NB4 (cell line): ENCODE measurements around the gene KDM6A.

Source experiments
- MYC ChIP-seq: IDR thresholded peaks from 2 replicates; pipeline ENCODE4 v1.6.1; 2011; ENCODE audit warnings: low read depth, low read length
- POLR2A ChIP-seq: IDR thresholded peaks from 2 replicates; pipeline ENCODE4 v1.6.1; 2011; ENCODE audit warnings: mild to moderate bottlenecking; ENCODE audit not compliant: insufficient read length; ENCODE audit errors: extremely low read depth
- TF ChIP-seq, protein P1 (sequence below): IDR thresholded peaks from one replicate; pipeline ENCODE4 v1.5.1; 2012; ENCODE audit warnings: low read depth, low read length
- TF ChIP-seq, protein P2 (sequence below): IDR thresholded peaks from 2 replicates; pipeline ENCODE4 v1.6.1; 2011; ENCODE audit warnings: low read depth, low read length

DNA sequence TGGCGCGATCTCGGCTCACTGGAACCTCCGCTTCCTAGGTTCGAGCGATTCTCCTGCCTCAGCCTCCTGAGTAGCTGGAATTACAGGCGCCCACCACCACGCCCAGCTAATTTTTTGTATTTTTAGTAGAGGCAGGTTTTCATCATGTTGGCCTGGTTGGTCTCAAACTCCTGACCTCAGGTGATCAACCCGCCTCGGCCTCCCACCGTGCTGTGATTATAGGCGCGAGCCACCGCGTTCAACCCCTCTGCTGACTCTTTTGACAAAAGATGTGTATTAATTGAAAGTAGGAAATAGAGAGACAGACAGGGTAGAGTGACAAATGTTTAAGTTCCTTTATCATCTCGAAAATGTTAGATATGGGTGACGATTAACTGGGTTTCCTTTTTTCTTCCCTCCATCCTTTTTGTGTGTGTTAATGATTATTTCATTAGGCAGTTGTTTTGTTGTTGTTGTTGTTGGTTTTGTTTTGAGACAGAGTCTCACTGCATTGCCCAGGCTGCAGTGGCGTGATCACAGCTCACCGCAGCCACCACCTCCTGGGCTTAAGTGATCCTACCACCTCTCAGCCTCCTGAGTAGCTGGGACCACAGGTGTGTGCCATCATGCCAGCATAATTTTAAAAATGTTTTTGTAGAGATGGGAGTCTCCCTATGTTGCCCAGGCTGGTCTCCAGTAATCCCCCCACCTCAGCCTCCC is 79.5 kb downstream of the KDM6A start:
- TF ChIP-seq, protein P1, sequence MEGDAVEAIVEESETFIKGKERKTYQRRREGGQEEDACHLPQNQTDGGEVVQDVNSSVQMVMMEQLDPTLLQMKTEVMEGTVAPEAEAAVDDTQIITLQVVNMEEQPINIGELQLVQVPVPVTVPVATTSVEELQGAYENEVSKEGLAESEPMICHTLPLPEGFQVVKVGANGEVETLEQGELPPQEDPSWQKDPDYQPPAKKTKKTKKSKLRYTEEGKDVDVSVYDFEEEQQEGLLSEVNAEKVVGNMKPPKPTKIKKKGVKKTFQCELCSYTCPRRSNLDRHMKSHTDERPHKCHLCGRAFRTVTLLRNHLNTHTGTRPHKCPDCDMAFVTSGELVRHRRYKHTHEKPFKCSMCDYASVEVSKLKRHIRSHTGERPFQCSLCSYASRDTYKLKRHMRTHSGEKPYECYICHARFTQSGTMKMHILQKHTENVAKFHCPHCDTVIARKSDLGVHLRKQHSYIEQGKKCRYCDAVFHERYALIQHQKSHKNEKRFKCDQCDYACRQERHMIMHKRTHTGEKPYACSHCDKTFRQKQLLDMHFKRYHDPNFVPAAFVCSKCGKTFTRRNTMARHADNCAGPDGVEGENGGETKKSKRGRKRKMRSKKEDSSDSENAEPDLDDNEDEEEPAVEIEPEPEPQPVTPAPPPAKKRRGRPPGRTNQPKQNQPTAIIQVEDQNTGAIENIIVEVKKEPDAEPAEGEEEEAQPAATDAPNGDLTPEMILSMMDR = no peak
- TF ChIP-seq, protein P2, sequence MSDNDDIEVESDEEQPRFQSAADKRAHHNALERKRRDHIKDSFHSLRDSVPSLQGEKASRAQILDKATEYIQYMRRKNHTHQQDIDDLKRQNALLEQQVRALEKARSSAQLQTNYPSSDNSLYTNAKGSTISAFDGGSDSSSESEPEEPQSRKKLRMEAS = no peak
- TF ChIP-seq MYC (no peak), POLR2A (no peak)
